ENCODE measurements around the gene MYH10.

GRCh38 chr17:8488901-8489300 lies 141.6 kb downstream of the MYH10 start:
- TF ChIP-seq EZH2phosphoT487 (conservative IDR thresholded peaks at IDR 0.05; ENCODE audit: low read length), result no peak
- TF ChIP-seq, protein P1, sequence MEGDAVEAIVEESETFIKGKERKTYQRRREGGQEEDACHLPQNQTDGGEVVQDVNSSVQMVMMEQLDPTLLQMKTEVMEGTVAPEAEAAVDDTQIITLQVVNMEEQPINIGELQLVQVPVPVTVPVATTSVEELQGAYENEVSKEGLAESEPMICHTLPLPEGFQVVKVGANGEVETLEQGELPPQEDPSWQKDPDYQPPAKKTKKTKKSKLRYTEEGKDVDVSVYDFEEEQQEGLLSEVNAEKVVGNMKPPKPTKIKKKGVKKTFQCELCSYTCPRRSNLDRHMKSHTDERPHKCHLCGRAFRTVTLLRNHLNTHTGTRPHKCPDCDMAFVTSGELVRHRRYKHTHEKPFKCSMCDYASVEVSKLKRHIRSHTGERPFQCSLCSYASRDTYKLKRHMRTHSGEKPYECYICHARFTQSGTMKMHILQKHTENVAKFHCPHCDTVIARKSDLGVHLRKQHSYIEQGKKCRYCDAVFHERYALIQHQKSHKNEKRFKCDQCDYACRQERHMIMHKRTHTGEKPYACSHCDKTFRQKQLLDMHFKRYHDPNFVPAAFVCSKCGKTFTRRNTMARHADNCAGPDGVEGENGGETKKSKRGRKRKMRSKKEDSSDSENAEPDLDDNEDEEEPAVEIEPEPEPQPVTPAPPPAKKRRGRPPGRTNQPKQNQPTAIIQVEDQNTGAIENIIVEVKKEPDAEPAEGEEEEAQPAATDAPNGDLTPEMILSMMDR (IDR thresholded peaks at IDR 0.05; ENCODE audit: insufficient read depth, low read length, poor library complexity, severe bottlenecking), result no peak
